GM18507 (cell line): Measurements from ENCODE around the gene ACADM.
"Not testable (repeated sequence)": the region's sequence is repeated elsewhere in the genome, so short reads cannot be mapped to it uniquely, and the experiment has no call there.

ENCODE experiments used
- DNase-seq: peaks from one replicate; pipeline ENCODE4 v3.0.0; 2011; ENCODE audit warnings: low read depth; ENCODE audit not compliant: insufficient read length; ENCODE audit errors: extremely low spot score
- FAIRE-seq: peaks from 2 replicates; lab custom pipeline; 2011; peaks lifted over from hg19 to GRCh38; lab: Jason Lieb, UNC

Gene ACADM

DNA sequence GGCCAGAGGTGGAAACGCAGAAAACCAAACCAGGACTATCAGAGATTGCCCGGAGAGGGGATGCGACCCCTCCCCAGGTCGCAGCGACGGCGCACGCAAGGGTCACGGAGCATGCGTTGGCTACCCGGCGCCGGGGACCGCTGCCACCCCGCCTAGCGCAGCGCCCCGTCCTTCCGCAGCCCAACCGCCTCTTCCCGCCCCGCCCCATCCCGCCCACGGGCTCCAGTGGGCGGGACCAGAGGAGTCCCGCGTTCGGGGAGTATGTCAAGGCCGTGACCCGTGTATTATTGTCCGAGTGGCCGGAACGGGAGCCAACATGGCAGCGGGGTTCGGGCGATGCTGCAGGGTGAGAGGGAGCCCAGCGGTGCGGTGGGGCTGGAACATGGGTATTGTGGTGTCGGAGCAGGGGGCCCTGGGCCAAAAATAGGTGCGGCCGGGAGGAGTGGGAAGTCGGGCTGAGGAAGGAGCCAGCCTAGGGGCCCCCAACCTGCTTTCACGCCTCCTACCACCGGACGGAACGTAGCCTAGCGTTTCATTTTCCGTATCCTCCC is at the start of gene ACADM:
Gene ACADM, plus strand, starts transcription at position 238 of the 551 bp plus-strand sequence. Its CDS starts 79 bp downstream, at position 317.
- DNase-seq = peak; percentile 79
- peak; percentile 94 for FAIRE-seq

DNA sequence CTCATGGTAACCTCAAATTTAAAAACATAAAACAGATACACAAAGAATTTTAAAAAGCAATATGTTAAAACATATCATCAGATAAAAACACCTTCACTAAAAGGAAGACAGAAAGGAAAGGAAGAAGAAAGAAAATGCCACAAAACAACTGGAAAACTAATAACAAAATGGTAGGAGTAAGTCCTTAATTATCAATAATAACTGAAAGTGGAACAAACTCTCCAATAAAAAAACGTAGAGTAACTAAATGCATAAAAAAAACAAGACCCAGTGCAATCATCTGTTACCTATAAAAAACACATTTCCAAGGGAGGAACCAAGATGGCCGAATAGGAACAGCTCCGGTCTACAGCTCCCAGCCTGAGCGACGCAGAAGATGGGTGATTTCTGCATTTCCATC is 47.1 kb upstream of the ACADM start:
- DNase-seq (no peak), FAIRE-seq (no peak)

DNA sequence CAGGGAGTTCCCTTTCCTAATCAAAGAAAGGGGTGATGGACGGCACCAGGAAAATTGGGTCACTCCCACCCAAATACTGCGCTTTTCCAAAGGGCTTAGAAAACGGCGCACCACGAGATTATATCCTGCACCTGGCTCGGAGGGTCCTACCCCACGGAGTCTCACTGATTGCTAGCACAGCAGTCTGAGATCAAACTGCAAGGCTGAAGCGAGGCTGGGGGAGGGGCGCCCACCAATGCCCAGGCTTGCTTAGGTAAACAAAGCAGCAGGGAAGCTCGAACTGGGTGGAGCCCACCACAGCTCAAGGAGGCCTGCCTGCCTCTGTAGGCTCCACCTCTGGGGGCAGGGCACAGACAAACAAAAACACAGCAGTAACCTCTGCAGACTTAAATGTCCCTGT is 46.5 kb upstream of the ACADM start:
- FAIRE-seq, DNase-seq: not testable (repeated sequence)

DNA sequence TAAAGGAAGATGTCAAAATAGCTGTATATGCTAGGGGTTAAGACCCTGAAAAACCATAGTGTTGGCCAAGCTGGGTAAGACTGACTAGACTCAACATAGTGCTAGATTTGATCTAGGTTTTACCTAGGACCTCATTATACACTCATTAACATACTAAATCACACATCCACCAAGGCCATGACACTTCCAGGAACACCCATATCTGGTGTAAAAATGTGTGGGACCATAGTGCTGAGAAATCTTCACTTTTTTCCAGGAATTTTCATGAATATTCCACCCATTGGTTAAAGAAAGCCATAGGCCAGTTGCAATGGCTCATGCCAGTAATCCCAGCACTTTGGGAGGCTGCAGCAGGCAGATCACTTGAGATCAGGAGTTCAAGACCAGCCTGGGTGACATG is 34.0 kb upstream of the ACADM start:
- DNase-seq (no peak), FAIRE-seq (no peak)

DNA sequence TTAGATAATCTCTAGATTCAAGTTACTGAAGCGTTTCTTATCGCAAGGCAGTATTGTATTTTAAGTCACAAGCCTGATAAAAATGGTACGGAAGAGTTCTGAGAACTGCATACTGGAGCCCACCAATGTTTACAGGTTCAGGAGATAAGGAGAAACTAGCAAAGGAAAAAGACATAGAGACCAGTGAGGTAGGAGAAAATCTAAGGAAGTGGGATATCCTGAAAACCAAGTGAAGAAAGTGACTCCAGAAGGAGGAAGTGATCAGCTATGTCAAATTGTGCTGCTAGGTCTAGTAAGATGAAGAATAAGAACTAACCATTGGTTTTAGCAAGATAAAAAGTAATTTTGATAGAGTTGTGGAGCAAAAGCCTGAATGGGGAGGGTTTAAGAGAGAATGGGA is 31.0 kb upstream of the ACADM start:
- DNase-seq = no peak

GRCh38 chr1:75696000-75696399 is 28.5 kb upstream of the ACADM start:
- FAIRE-seq (no peak), DNase-seq (no peak)

More for the DNA sequence above, 31.0 kb upstream of the ACADM start:
- FAIRE-seq = no peak

- DNase-seq (no peak), FAIRE-seq (no peak)
Observed at GRCh38 chr1:75707191-75707590, 17.3 kb upstream of the ACADM start.

DNA sequence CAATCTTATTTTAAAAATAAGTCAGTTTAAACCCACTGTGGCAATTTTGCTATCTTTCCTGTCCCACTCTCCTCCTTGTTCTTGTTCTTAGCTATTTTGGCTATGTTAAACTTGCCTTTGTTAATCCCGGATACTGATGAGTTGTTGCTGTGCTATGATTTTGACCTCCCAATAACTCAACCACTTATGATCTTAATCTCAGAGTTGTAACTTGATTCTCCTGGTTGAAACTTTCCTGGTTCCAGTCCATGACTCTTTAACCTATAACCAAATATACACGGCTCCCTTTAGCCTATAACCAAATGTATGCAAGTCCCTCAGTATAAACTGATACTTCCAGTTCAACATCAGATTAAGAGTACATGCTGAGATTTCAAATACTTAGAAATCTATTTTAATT is 15.6 kb upstream of the ACADM start:
- no peak for FAIRE-seq

GRCh38 chr1:75710832-75711231 is 13.7 kb upstream of the ACADM start:
- FAIRE-seq (no peak), DNase-seq (no peak)

More for the DNA sequence above, 15.6 kb upstream of the ACADM start:
- DNase-seq = no peak

- no peak for DNase-seq
- FAIRE-seq = no peak
Observed at GRCh38 chr1:75711846-75712245, 12.7 kb upstream of the ACADM start.

DNA sequence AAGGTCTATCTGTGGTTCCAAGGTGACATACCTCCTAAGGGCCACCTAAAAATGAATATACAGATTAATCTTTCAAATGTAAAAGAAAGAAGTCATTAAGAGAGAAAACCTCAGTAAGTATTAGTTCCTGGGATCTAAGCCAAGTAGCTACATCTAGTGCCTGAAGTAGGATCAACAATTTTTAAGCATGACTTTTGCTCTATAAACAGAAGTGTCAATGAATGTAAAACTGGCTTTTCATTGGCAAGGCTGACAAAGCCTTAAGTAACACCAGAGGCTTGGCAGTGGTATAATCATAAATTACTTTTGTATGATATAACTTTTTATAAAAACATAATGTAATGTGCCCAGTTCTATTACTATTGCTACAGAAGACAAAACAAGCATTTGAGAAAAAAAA is 12.2 kb upstream of the ACADM start:
- FAIRE-seq (no peak), DNase-seq (no peak)

- FAIRE-seq = no peak
Observed at GRCh38 chr1:75719810-75720209, 4.7 kb upstream of the ACADM start.

DNA sequence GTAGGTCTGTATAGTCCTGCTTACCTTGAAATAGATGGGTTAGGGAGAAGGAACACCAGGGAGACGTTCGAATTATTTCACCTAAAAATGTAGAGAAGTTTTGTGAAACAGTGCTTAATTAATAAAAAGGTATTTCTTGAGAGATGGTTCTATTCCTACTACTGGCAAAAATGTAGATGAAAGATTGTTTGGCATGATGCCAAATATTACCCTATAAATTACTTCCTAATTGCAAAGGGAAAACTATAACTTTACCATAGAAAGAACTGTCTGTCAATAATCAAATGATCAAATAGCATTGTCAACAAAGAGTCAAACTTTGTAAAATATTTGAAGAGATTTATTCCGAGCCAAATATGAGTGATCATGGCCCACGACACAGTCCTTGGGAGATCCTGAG is 4.2 kb upstream of the ACADM start:
- DNase-seq (no peak), FAIRE-seq (no peak)

More at GRCh38 chr1:75719810-75720209, 4.7 kb upstream of the ACADM start:
- DNase-seq = no peak

- no peak for FAIRE-seq
- no peak for DNase-seq
Observed at GRCh38 chr1:75720820-75721219, 3.7 kb upstream of the ACADM start.

DNA sequence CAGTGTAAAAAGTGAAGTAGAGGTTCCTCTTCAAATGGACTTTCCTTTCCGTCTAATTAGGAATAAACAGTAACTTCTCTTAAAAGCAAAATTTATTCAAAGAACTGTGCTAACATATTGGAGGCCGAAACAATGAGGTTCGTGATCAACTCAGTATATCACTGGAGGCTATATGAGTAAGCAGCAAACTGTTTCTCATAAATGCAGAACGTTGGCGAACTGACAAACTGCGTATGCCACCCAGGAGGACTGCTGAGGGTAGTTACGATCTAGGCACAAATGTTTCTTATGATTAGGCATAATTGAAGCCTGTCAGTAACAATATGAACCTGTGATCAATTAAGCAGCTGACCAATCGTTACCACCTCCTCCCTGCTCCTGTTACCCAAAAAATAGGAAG is 2.3 kb upstream of the ACADM start:
- not testable (repeated sequence) for DNase-seq, FAIRE-seq

- DNase-seq (no peak), FAIRE-seq (no peak)
Observed at GRCh38 chr1:75722966-75723365, 1.5 kb upstream of the ACADM start.

DNA sequence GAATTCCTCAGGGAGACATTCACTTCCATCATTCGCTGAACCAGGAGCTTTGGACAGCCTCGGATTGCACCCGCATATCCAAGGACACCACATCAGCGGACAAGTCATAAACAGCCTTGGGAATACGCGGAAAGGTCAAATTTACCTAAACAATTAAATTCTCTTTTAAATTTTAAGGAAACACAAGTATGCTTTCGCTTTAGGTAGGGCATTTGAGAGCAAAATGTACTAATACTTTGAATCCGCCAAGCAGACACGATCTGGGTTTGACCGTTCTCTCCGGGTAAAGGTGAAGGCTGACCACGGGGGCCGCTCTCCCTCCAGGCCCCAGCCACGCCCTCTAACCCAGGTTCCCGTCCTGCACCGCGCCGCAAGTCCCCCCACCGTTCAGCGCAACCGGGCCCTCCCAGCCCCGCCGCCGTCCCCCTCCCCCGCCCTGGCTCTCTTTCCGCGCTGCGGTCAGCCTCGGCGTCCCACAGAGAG is 479 bp upstream of the ACADM start:
- DNase-seq (peak; percentile 47), FAIRE-seq (peak; percentile 70)

DNA sequence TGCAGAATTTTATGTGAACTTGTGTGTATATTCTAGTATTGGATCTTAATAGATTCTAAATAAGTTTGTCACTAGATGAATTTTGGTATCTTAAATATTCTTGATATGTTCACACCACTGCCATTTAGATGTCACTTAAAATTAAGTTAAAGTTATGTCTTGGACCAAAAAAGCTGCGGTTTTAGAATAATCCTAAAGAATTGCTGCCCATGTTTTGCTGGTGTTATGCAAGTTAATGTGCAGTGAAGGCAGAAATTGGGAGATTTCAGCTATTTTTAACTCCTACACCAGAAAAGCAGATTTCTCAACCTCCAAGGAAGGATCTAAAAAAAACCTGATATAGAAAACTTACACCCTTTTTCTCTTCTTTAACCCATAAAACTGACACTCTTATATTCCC is 757 bp downstream of the ACADM start:
- no peak for DNase-seq
- no peak for FAIRE-seq

DNA sequence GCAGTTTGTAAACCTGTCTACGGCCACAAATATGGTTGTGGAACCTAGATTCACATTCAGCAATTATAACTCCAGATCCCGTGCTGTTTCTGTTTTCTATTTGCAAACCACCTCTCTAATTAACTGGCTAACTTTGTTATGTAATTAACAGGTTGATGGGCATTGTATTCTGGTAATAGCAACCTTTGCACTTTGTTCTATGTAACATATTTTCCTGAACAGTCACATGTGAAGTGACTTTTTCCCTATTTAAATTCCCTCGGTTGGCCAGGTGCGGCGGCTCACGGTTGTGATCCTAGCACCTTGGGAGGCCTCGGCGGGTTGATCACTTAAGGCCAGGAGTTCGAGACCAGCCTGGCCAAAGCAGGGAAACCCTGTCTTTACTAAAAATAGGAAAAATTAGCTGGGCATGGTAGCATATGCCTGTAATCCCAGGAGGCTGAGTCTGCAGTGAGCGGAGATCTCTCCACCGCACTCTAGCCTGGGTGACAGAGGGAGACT is 1.4 kb downstream of the ACADM start:
- no peak for FAIRE-seq
- no peak for DNase-seq

GRCh38 chr1:75727571-75727970 is 3.1 kb downstream of the ACADM start:
- no peak for DNase-seq
- peak; percentile 65 for FAIRE-seq

- FAIRE-seq = no peak
Observed at GRCh38 chr1:75730432-75730831, 5.9 kb downstream of the ACADM start.

GRCh38 chr1:75731881-75732280 is 7.4 kb downstream of the ACADM start:
- FAIRE-seq (no peak), DNase-seq (no peak)

More at GRCh38 chr1:75730432-75730831, 5.9 kb downstream of the ACADM start:
- DNase-seq = no peak
